ENCODE measurements around the gene PLK5.

The PLK5 gene

DNA sequence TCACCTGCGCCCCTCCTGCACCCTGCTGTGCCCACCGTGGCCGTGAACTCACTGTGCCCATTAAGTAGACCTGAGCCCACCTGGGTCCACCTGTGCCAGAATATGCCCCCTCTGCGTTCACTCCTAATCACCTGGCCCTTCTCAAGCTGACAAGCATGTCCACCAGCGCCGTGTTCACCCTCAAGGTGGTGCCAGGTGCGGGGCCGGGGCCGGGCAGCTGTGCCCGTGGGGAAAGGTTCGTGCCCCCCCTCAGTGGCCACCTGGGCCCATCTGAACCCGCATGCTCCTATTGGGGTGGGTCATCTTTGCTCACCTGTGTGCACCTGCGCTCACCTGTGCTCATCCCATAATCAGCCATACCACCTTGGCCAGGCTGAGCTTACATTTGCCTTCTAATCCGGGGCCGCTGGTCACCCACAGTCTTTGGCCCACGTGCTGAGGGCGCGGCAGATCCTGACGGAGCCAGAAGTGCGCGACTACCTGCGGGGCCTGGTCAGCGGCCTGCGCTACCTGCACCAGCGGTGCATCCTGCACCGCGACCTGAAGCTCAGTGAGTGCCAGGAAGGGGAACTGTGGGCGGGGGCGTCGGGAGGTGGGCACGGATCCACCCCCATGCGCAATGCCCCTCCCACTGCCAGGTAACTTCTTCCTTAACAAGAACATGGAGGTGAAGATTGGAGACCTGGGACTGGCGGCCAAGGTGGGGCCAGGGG is 2.3 kb downstream of the PLK5 start:
- H3K4me3 ChIP-seq (replicated peaks; ENCODE audit: insufficient read depth, low read length): no peak overlapping the region
- H3K27ac ChIP-seq (replicated peaks): no peak overlapping the region
- H3K27me3 ChIP-seq (ENCODE audit: insufficient read depth, poor library complexity, severe bottlenecking): peaks cover 22% of the 10 kb centered on the region
- TF ChIP-seq, protein P1, sequence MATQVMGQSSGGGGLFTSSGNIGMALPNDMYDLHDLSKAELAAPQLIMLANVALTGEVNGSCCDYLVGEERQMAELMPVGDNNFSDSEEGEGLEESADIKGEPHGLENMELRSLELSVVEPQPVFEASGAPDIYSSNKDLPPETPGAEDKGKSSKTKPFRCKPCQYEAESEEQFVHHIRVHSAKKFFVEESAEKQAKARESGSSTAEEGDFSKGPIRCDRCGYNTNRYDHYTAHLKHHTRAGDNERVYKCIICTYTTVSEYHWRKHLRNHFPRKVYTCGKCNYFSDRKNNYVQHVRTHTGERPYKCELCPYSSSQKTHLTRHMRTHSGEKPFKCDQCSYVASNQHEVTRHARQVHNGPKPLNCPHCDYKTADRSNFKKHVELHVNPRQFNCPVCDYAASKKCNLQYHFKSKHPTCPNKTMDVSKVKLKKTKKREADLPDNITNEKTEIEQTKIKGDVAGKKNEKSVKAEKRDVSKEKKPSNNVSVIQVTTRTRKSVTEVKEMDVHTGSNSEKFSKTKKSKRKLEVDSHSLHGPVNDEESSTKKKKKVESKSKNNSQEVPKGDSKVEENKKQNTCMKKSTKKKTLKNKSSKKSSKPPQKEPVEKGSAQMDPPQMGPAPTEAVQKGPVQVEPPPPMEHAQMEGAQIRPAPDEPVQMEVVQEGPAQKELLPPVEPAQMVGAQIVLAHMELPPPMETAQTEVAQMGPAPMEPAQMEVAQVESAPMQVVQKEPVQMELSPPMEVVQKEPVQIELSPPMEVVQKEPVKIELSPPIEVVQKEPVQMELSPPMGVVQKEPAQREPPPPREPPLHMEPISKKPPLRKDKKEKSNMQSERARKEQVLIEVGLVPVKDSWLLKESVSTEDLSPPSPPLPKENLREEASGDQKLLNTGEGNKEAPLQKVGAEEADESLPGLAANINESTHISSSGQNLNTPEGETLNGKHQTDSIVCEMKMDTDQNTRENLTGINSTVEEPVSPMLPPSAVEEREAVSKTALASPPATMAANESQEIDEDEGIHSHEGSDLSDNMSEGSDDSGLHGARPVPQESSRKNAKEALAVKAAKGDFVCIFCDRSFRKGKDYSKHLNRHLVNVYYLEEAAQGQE (IDR thresholded peaks at IDR 0.05; ENCODE audit: insufficient replicate concordance, low read depth): no peak
- TF ChIP-seq POLR2AphosphoS5 (IDR thresholded peaks at IDR 0.05; ENCODE audit: low read depth) (no peak), SPI1 (IDR thresholded peaks at IDR 0.05; ENCODE audit: borderline replicate concordance, low read depth) (no peak), GABPA (IDR thresholded peaks at IDR 0.05; ENCODE audit: low read depth) (no peak)
- TF ChIP-seq, protein P2, sequence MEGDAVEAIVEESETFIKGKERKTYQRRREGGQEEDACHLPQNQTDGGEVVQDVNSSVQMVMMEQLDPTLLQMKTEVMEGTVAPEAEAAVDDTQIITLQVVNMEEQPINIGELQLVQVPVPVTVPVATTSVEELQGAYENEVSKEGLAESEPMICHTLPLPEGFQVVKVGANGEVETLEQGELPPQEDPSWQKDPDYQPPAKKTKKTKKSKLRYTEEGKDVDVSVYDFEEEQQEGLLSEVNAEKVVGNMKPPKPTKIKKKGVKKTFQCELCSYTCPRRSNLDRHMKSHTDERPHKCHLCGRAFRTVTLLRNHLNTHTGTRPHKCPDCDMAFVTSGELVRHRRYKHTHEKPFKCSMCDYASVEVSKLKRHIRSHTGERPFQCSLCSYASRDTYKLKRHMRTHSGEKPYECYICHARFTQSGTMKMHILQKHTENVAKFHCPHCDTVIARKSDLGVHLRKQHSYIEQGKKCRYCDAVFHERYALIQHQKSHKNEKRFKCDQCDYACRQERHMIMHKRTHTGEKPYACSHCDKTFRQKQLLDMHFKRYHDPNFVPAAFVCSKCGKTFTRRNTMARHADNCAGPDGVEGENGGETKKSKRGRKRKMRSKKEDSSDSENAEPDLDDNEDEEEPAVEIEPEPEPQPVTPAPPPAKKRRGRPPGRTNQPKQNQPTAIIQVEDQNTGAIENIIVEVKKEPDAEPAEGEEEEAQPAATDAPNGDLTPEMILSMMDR (IDR thresholded peaks at IDR 0.05; ENCODE audit: insufficient read depth, low read length): no peak
- no peak for DNase-seq (ENCODE audit: low read depth in 1 of 2, low spot score in 1 of 2)

DNA sequence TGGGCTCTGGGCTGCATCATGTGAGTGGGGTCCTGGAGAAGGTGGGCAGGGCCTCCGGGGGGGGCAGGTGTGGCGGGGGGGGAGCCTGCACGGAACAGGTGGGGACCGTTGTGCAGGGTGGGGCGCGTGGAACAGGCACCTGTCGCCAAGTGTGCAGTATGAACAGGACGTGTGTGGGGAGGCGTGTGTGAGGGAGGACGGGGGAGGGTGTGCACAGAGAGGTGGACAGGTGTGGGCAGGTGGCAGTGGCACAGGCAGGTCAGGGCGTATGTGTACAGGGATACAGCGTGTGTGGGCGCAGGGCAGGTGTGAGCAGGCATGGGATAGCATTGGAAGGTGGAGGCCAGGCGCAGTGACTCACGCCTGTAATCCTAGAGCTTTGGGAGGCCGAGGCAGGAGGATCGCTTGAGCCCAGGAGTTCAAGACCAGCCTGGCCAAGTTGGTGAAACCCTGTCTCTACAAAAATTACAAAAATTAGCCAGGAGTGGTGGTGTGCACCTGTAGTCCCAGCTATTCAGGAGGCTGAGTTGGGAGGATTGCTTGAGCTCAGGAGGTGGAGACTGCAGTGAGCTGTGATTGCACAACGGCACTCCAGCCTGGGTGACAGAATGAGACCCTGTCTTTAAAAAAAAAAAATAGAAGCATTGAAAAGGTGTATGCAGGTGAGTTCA is 3.2 kb downstream of the PLK5 start:
- no peak for DNase-seq (ENCODE audit: low read depth in 1 of 2, low spot score in 1 of 2)
- Histone ChIP-seq H3K4me3 (replicated peaks; ENCODE audit: insufficient read depth, low read length) (no peak overlapping the region), H3K27me3 (ENCODE audit: insufficient read depth, poor library complexity, severe bottlenecking) (peaks cover 20% of the 10 kb centered on the region), H3K27ac (replicated peaks) (no peak overlapping the region)
- TF ChIP-seq POLR2AphosphoS5 (IDR thresholded peaks at IDR 0.05; ENCODE audit: low read depth) (no peak), GABPA (IDR thresholded peaks at IDR 0.05; ENCODE audit: low read depth) (no peak), SPI1 (IDR thresholded peaks at IDR 0.05; ENCODE audit: borderline replicate concordance, low read depth) (no peak)
- TF ChIP-seq, protein P2 (IDR thresholded peaks at IDR 0.05; ENCODE audit: insufficient read depth, low read length): no peak
- TF ChIP-seq, protein P1 (IDR thresholded peaks at IDR 0.05; ENCODE audit: insufficient replicate concordance, low read depth): no peak

DNA sequence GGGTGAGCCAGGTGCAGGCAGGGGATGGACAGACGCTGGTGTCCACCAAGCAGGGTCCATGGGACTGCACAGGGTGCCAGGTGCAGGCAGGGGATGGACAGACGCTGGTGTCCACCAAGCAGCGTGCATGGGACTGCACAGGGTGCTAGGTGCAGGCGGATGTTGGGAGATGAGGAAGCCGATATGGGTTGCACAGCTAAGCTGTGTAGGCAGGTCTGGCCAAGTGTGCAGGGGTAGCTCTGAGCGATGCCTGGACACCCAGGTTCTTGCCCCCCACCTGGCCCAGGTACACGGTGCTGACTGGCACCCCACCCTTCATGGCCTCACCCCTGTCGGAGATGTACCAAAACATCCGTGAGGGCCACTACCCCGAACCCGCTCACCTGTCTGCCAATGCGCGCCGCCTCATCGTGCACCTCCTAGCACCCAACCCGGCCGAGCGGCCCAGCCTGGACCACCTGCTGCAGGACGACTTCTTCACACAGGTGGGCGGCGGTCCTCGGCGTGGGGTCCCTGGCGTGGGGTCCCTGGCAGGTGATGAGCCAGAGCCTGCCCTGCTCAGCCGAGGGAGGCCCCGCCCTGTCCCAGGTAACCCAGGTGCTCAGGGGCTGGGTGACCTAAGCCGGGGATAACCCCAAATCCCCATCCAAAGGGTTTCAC is 3.9 kb downstream of the PLK5 start:
- no peak for TF ChIP-seq GABPA (IDR thresholded peaks at IDR 0.05; ENCODE audit: low read depth)
- TF ChIP-seq SPI1 (IDR thresholded peaks at IDR 0.05; ENCODE audit: borderline replicate concordance, low read depth): no peak
- no peak for TF ChIP-seq POLR2AphosphoS5 (IDR thresholded peaks at IDR 0.05; ENCODE audit: low read depth)
- TF ChIP-seq, protein P1 (IDR thresholded peaks at IDR 0.05; ENCODE audit: insufficient replicate concordance, low read depth): no peak
- TF ChIP-seq, protein P2 (IDR thresholded peaks at IDR 0.05; ENCODE audit: insufficient read depth, low read length): no peak
- no peak overlapping the region for H3K27ac ChIP-seq (replicated peaks)
- H3K27me3 ChIP-seq (ENCODE audit: insufficient read depth, poor library complexity, severe bottlenecking): peaks cover 17% of the 10 kb centered on the region
- DNase-seq (ENCODE audit: low read depth in 1 of 2, low spot score in 1 of 2): no peak
- H3K4me3 ChIP-seq (replicated peaks; ENCODE audit: insufficient read depth, low read length): no peak overlapping the region

Measured in HL-60 (cell line).